ENCODE measurements around the gene KRT20.

The KRT20 gene

GRCh38 chr17:40848583-40849235, 36.3 kb downstream of the KRT20 start:
- Histone ChIP-seq H3K27ac (ENCODE audit: low read length) (no peak overlapping the region), H3K4me3 (ENCODE audit: low read length) (no peak overlapping the region), H3K27me3 (ENCODE audit: insufficient read depth, low read length) (peaks cover 20% of the 10 kb centered on the region), H3K36me3 (ENCODE audit: insufficient read depth, low read depth, low read length) (no peaks in the 10 kb centered on the region), H3K9ac (ENCODE audit: low read depth, low read length) (no peak overlapping the region), H3K4me1 (ENCODE audit: insufficient read depth, low read length) (peaks cover 8% of the 10 kb centered on the region; the same call in 1 of the 2 replicates), H3K9me3 (ENCODE audit: insufficient read depth, low read depth, low read length) (no peaks in the 10 kb centered on the region)

- H3K9ac ChIP-seq (ENCODE audit: low read depth, low read length) = no peak overlapping the region
- H3K27ac ChIP-seq (ENCODE audit: low read length) = no peak overlapping the region
- H3K4me3 ChIP-seq (ENCODE audit: low read length) = no peak overlapping the region
- H3K27me3 ChIP-seq (ENCODE audit: insufficient read depth, low read length) = peaks cover 34% of the 10 kb centered on the region
- no peaks in the 10 kb centered on the region for H3K9me3 ChIP-seq (ENCODE audit: insufficient read depth, low read depth, low read length)
- H3K36me3 ChIP-seq (ENCODE audit: insufficient read depth, low read depth, low read length) = no peaks in the 10 kb centered on the region
- H3K4me1 ChIP-seq (ENCODE audit: insufficient read depth, low read length) = no peaks in the 10 kb centered on the region
Observed at GRCh38 chr17:40846515-40847144, 38.4 kb downstream of the KRT20 start.

GRCh38 chr17:40844671-40845107, 40.4 kb downstream of the KRT20 start:
- H3K4me1 ChIP-seq (ENCODE audit: insufficient read depth, low read length) = no peaks in the 10 kb centered on the region
- no peak overlapping the region for H3K4me3 ChIP-seq (ENCODE audit: low read length)
- H3K36me3 ChIP-seq (ENCODE audit: insufficient read depth, low read depth, low read length) = no peaks in the 10 kb centered on the region
- no peak overlapping the region for H3K27ac ChIP-seq (ENCODE audit: low read length)
- H3K27me3 ChIP-seq (ENCODE audit: insufficient read depth, low read length) = peaks cover 40% of the 10 kb centered on the region
- H3K9me3 ChIP-seq (ENCODE audit: insufficient read depth, low read depth, low read length) = no peaks in the 10 kb centered on the region
- H3K9ac ChIP-seq (ENCODE audit: low read depth, low read length) = no peak overlapping the region

GRCh38 chr17:40843242-40843641, 41.8 kb downstream of the KRT20 start:
- H3K9me3 ChIP-seq (ENCODE audit: insufficient read depth, low read depth, low read length) = no peaks in the 10 kb centered on the region
- H3K4me1 ChIP-seq (ENCODE audit: insufficient read depth, low read length) = no peaks in the 10 kb centered on the region
- H3K27me3 ChIP-seq (ENCODE audit: insufficient read depth, low read length) = peaks cover 55% of the 10 kb centered on the region
- no peak overlapping the region for H3K9ac ChIP-seq (ENCODE audit: low read depth, low read length)
- H3K4me3 ChIP-seq (ENCODE audit: low read length) = no peak overlapping the region
- no peaks in the 10 kb centered on the region for H3K36me3 ChIP-seq (ENCODE audit: insufficient read depth, low read depth, low read length)
- H3K27ac ChIP-seq (ENCODE audit: low read length) = no peak overlapping the region

DNA sequence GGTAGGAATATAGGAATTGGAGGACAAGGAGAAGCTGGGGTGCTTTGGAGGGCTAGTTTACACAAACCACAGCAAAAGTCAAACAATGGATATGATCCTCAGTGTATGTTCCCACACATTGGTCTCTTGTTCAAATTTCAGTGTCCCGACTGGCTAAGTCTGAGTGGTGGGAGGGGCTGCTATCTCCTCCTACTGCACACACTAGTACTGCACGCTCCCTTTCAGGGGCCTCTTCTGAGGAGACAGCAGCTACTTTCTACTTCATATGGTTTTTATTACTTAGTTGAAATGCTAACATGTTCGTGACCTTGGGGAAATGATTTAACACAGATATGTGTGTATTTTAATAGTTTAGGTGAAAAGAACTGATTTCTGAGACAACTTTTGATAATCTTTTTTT, 43.8 kb downstream of the KRT20 start:
- Histone ChIP-seq H3K4me1 (ENCODE audit: insufficient read depth, low read length) (no peaks in the 10 kb centered on the region), H3K36me3 (ENCODE audit: insufficient read depth, low read depth, low read length) (no peaks in the 10 kb centered on the region), H3K4me3 (ENCODE audit: low read length) (no peak overlapping the region), H3K9me3 (ENCODE audit: insufficient read depth, low read depth, low read length) (no peaks in the 10 kb centered on the region), H3K27me3 (ENCODE audit: insufficient read depth, low read length) (peaks cover 71% of the 10 kb centered on the region), H3K27ac (ENCODE audit: low read length) (no peak overlapping the region), H3K9ac (ENCODE audit: low read depth, low read length) (no peak overlapping the region)

DNA sequence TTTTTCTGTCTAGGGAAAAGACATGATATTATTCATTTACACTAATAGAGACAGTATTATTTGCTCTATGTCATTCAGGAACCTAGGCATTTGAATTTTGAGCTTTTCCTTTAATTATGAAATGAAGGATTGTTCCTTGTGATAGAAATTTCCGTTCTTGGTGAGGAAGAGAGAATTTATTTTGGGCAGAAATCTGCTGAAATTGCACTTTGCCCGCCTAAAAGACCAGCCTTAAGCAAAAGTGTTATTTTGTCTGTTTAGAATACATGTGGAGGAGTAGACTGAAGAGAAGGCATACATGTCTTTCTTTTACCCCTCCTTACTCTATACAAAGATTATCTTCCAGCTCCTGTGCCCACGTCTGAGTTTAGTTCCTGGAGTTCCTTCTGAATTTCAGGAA, 45.8 kb downstream of the KRT20 start:
- Histone ChIP-seq H3K9ac (ENCODE audit: low read depth, low read length) (no peak overlapping the region), H3K9me3 (ENCODE audit: insufficient read depth, low read depth, low read length) (no peaks in the 10 kb centered on the region), H3K4me1 (ENCODE audit: insufficient read depth, low read length) (no peaks in the 10 kb centered on the region), H3K36me3 (ENCODE audit: insufficient read depth, low read depth, low read length) (peaks cover 5% of the 10 kb centered on the region; the same call in 1 of the 2 replicates), H3K27ac (ENCODE audit: low read length) (no peak overlapping the region), H3K4me3 (ENCODE audit: low read length) (no peak overlapping the region), H3K27me3 (ENCODE audit: insufficient read depth, low read length) (peaks cover 68% of the 10 kb centered on the region)

GRCh38 chr17:40836020-40836419, 49.0 kb downstream of the KRT20 start:
- Histone ChIP-seq H3K4me1 (ENCODE audit: insufficient read depth, low read length) (no peaks in the 10 kb centered on the region), H3K4me3 (ENCODE audit: low read length) (no peak overlapping the region), H3K9me3 (ENCODE audit: insufficient read depth, low read depth, low read length) (no peaks in the 10 kb centered on the region), H3K27me3 (ENCODE audit: insufficient read depth, low read length) (peaks cover 83% of the 10 kb centered on the region), H3K9ac (ENCODE audit: low read depth, low read length) (no peak overlapping the region), H3K36me3 (ENCODE audit: insufficient read depth, low read depth, low read length) (peaks cover 5% of the 10 kb centered on the region; the same call in 1 of the 2 replicates), H3K27ac (ENCODE audit: low read length) (no peak overlapping the region)

DNA sequence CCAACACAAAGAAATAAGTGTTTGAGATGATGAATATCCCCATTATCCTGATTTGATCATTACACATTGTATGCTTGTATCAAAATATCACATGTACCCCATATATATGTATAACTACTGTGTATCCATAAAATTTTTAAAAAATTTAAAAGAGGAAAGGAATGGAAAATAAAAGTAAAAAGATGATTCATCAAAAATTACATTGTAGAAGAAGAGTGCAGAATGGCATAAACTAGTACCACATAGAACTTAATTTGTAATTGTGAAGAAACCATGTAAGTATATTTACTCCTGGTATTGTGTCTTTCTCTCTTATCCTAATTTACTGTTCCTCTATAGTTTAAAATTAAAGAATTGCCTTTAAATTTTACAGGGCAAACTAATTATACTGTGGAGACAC, 51.2 kb downstream of the KRT20 start:
- Histone ChIP-seq H3K36me3 (ENCODE audit: insufficient read depth, low read depth, low read length) (peaks cover 5% of the 10 kb centered on the region; the same call in 1 of the 2 replicates), H3K4me1 (ENCODE audit: insufficient read depth, low read length) (no peaks in the 10 kb centered on the region), H3K4me3 (ENCODE audit: low read length) (no peak overlapping the region), H3K27ac (ENCODE audit: low read length) (no peak overlapping the region), H3K27me3 (ENCODE audit: insufficient read depth, low read length) (peaks cover 77% of the 10 kb centered on the region), H3K9me3 (ENCODE audit: insufficient read depth, low read depth, low read length) (no peaks in the 10 kb centered on the region), H3K9ac (ENCODE audit: low read depth, low read length) (no peak overlapping the region)

DNA sequence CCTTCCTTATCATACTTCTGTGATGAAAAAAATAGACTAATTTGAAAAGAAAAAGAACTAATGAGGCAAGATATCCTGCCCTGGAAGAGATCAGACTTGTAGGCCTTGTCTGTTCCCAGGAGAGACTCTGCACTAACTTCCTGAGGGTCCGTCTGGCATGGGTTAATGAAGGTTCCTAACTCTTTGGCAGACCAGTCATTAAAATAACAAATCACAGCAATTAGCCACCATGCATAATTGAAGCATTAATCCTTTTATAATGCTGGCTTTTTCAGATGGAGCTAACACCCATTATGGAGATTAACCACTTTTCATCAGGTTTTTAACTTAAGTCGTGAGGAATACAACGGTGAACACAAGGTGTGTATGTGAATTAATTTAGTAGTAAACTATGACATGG, 52.2 kb downstream of the KRT20 start:
- peaks cover 70% of the 10 kb centered on the region for H3K27me3 ChIP-seq (ENCODE audit: insufficient read depth, low read length)
- no peak overlapping the region for H3K9ac ChIP-seq (ENCODE audit: low read depth, low read length)
- no peak overlapping the region for H3K27ac ChIP-seq (ENCODE audit: low read length)
- no peaks in the 10 kb centered on the region for H3K4me1 ChIP-seq (ENCODE audit: insufficient read depth, low read length)
- no peaks in the 10 kb centered on the region for H3K9me3 ChIP-seq (ENCODE audit: insufficient read depth, low read depth, low read length)
- H3K36me3 ChIP-seq (ENCODE audit: insufficient read depth, low read depth, low read length) = peaks cover 5% of the 10 kb centered on the region; the same call in 1 of the 2 replicates
- no peak overlapping the region for H3K4me3 ChIP-seq (ENCODE audit: low read length)

- H3K36me3 ChIP-seq (ENCODE audit: insufficient read depth, low read depth, low read length) = peaks cover 5% of the 10 kb centered on the region; the same call in 1 of the 2 replicates
- no peak overlapping the region for H3K4me3 ChIP-seq (ENCODE audit: low read length)
- peaks cover 71% of the 10 kb centered on the region for H3K27me3 ChIP-seq (ENCODE audit: insufficient read depth, low read length)
- no peak overlapping the region for H3K27ac ChIP-seq (ENCODE audit: low read length)
- no peaks in the 10 kb centered on the region for H3K4me1 ChIP-seq (ENCODE audit: insufficient read depth, low read length)
- no peaks in the 10 kb centered on the region for H3K9me3 ChIP-seq (ENCODE audit: insufficient read depth, low read depth, low read length)
- H3K9ac ChIP-seq (ENCODE audit: low read depth, low read length) = no peak overlapping the region
Observed at GRCh38 chr17:40830085-40830776, 54.8 kb downstream of the KRT20 start.

DNA sequence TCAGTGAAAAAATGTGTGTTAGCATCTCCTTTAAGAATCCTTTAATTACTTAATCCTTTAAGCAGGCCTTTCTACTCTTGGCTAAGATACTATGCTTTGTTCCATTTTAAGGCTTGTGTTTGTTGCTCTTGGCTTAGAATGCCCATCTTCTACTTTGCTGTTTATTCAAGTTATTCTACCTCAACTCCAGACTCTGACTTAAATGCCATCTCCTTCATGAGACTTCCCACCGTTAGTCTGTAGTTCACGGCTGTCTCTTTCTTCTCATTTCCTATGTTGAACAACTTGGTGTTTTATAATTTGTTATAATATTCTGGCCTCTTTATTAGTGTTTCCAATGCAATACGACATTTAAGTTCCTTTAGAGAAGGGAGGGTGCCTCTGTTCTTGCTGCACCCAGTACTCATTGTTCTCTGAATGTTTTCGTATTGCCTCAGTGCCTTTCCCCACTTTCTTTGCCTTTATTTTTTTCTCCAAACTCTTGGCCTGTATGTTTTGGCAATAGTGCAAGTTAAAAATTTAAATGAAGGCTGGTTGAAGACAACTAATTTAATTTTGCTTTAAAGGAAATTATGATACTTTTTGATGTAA, 56.5 kb downstream of the KRT20 start:
- peaks cover 59% of the 10 kb centered on the region for H3K27me3 ChIP-seq (ENCODE audit: insufficient read depth, low read length)
- H3K9ac ChIP-seq (ENCODE audit: low read depth, low read length) = no peak overlapping the region
- no peak overlapping the region for H3K27ac ChIP-seq (ENCODE audit: low read length)
- no peaks in the 10 kb centered on the region for H3K36me3 ChIP-seq (ENCODE audit: insufficient read depth, low read depth, low read length)
- no peaks in the 10 kb centered on the region for H3K9me3 ChIP-seq (ENCODE audit: insufficient read depth, low read depth, low read length)
- H3K4me1 ChIP-seq (ENCODE audit: insufficient read depth, low read length) = no peaks in the 10 kb centered on the region
- H3K4me3 ChIP-seq (ENCODE audit: low read length) = no peak overlapping the region

Measured in iPS-20b (cell line).